K562 (cell line): ENCODE results near the gene RUNX1. TPM values are rescaled to one million over a fixed set of nuclear protein-coding genes. Genes with fewer than 3 reads are reported as not detected.

Experiments
- AFF4 ChIP-seq: sonication (generic); formaldehyde crosslinking; IDR thresholded peaks from 2 replicates; pipeline ENCODE4 v1.8.0; 2023; ENCODE audit warnings: mild to moderate bottlenecking, missing genetic modification reagents
- ARNT ChIP-seq, 2 experiments: fragments of 450-650 bp; IDR thresholded peaks; 2 replicates each; pipeline ENCODE4 v1.6.1; 2016; ENCODE audit warnings: mild to moderate bottlenecking in 1 of 2
- ATF1 ChIP-seq, 2 experiments: fragments of 450-650 bp in 1 of 2; IDR thresholded peaks; 2 replicates each; pipeline ENCODE4 v1.6.1; 2016; ENCODE audit warnings: missing compliant biosample characterization in 1 of 2, missing genetic modification characterization in 1 of 2
- CBX3 ChIP-seq, 2 experiments: IDR thresholded peaks; 1 replicate in 1 of 2; 2 replicates in 1 of 2; pipeline ENCODE4 v1.6.1; 2012; ENCODE audit warnings: inconsistent platforms in 2 of 2, low read length in 2 of 2, borderline replicate concordance in 1 of 2, control low read depth in 1 of 2
- DPF2 ChIP-seq: fragments of 450-650 bp; IDR thresholded peaks from 2 replicates; pipeline ENCODE4 v1.6.1; 2016
- GTF3C2 ChIP-seq: IDR thresholded peaks from 3 replicates; pipeline ENCODE4 v1.6.1; 2011; ENCODE audit warnings: borderline replicate concordance, mild to moderate bottlenecking, moderate library complexity; ENCODE audit not compliant: insufficient read length; ENCODE audit errors: extremely low read depth
- HNRNPL ChIP-seq: fragments of 200-400 bp; formaldehyde crosslinking; IDR thresholded peaks from 2 replicates; pipeline ENCODE4 v1.6.1; 2017; ENCODE audit warnings: low read depth, mild to moderate bottlenecking, low read length
- IRF9 ChIP-seq: fragments of 450-650 bp; IDR thresholded peaks from 2 replicates; pipeline ENCODE4 v1.6.1; 2016; ENCODE audit warnings: missing biosample characterization, missing genetic modification characterization
- LEF1 ChIP-seq: fragments of 450-650 bp; IDR thresholded peaks from 2 replicates; pipeline ENCODE4 v1.6.1; 2016; ENCODE audit warnings: mild to moderate bottlenecking
- MEF2D ChIP-seq: conservative IDR thresholded peaks from 2 replicates; pipeline ENCODE4 v1.6.1; 2016; ENCODE audit warnings: low read depth, missing genetic modification characterization, missing compliant biosample characterization
- NFYB ChIP-seq: IDR thresholded peaks from 2 replicates; pipeline ENCODE4 v1.6.1; 2011; ENCODE audit warnings: mild to moderate bottlenecking, moderate library complexity; ENCODE audit not compliant: insufficient read length; ENCODE audit errors: extremely low read depth
- RFX1 ChIP-seq: fragments of 450-650 bp; IDR thresholded peaks from 2 replicates; pipeline ENCODE4 v1.6.1; 2016; ENCODE audit warnings: mild to moderate bottlenecking, moderate library complexity
- SMAD2 ChIP-seq: fragments of 150-350 bp; IDR thresholded peaks from 2 replicates; pipeline ENCODE4 v1.6.1; 2014; ENCODE audit warnings: low read depth, mild to moderate bottlenecking, low read length
- SRSF9 ChIP-seq: fragments of 200-400 bp; formaldehyde crosslinking; IDR thresholded peaks from 2 replicates; pipeline ENCODE4 v1.6.1; 2017; ENCODE audit warnings: low read depth, low read length, borderline replicate concordance
- TOE1 ChIP-seq, 2 experiments: fragments of 450-650 bp in 1 of 2; sonication (generic) in 1 of 2; formaldehyde crosslinking in 1 of 2; IDR thresholded peaks; 2 replicates each; pipeline versions ENCODE4 v1.7.1 to v1.8.0; 2016 to 2022; ENCODE audit warnings: borderline replicate concordance in 2 of 2, mild to moderate bottlenecking in 2 of 2, antibody characterized with exemption in 1 of 2, inconsistent platforms in 1 of 2, low read depth in 1 of 2, missing genetic modification reagents in 1 of 2, moderate library complexity in 1 of 2
- ZEB2 ChIP-seq: fragments of 450-650 bp; IDR thresholded peaks from 2 replicates; pipeline ENCODE4 v1.6.1; 2016
- ZNF174 ChIP-seq: fragments of 250-450 bp; sonication (Bioruptor Pico); IDR thresholded peaks from 2 replicates; pipeline ENCODE4 v1.4.0; 2020; ENCODE audit warnings: mild to moderate bottlenecking
- ZNF232 ChIP-seq: sonication (generic); formaldehyde crosslinking; IDR thresholded peaks from 2 replicates; pipeline ENCODE4 v1.8.0; 2022; ENCODE audit warnings: mild to moderate bottlenecking, missing genetic modification reagents
- ZNF274 ChIP-seq: IDR thresholded peaks from 2 replicates; pipeline ENCODE4 v1.6.1; 2011; ENCODE audit warnings: low read depth, mild to moderate bottlenecking, low read length, moderate library complexity, borderline replicate concordance
- ZNF354B ChIP-seq: fragments of 250-450 bp; sonication (Bioruptor Pico); IDR thresholded peaks from 2 replicates; pipeline ENCODE4 v1.4.0; 2020
- ZNF41 ChIP-seq: fragments of 250-450 bp; sonication (Bioruptor Pico); conservative IDR thresholded peaks from 2 replicates; pipeline ENCODE4 v1.4.0; 2020; ENCODE audit warnings: mild to moderate bottlenecking
- polyA plus RNA-seq, 8 experiments: library from polyadenylated mRNA; depleted of rRNA in 4 of 8; stranded (reverse) in 5 of 8; unstranded in 3 of 8; fragments of >200 nt; fragmentation: Nextera tagmentation in 2 of 8; fragmentation: Illumina TruSeq in 1 of 8; extraction: Ambion mirVana in 2 of 8; extraction: Trizol in 1 of 8; gene quantifications; 2 replicates each; pipeline versions ENCODE4 v1.2.1 to v1.2.3, GENCODE V29; 2011 to 2014; ENCODE audit warnings: inconsistent platforms in 1 of 8, missing spikeins in 1 of 8
- total RNA-seq, 7 experiments: library from RNA; depleted of rRNA in 6 of 7; stranded (reverse); fragments of >200 nt in 6 of 7; fragmentation: Illumina TruSeq in 2 of 7; extraction: Trizol in 2 of 7; gene quantifications; 2 replicates each; pipeline versions ENCODE4 v1.2.1 to v1.2.3, GENCODE V29; 2011 to 2021; ENCODE audit warnings: low replicate concordance in 1 of 7

RUNX1 gene
- total and polyA plus RNA-seq, 9 of the 15 experiments (the other 6 are each of a cell fraction or from before 2014, with no cell fraction given): 2.2 to 68.6 (median 17.8) TPM

- TF ChIP-seq GTF3C2 (no peak), TOE1 (IDR thresholded peaks at IDR 0.05; ENCODE audit: borderline replicate concordance) (peak; percentile 92), TOE1 (CRISPR knock-in tag; IDR thresholded peaks at IDR 0.05; ENCODE audit: borderline replicate concordance, low read depth) (no peak), ARNT (IDR thresholded peaks at IDR 0.05) (no peak), RFX1 (no peak), CBX3 (IDR thresholded peaks at IDR 0.05; ENCODE audit: borderline replicate concordance in 1 of 2, low read length in 2 of 2) (no peak), ZNF41 (no peak), ZEB2 (no peak), MEF2D (tag) (no peak), ZNF174 (CRISPR knock-in tag) (no peak), HNRNPL (no peak), NFYB (peak; percentile 74), LEF1 (0 out of 2 replicates have a peak, but pooled peaks have one; percentile 16), IRF9 (no peak), AFF4 (CRISPR knock-in tag) (no peak), DPF2 (no peak), SRSF9 (no peak), ZNF232 (CRISPR knock-in tag) (no peak), SMAD2 (no peak), ATF1 (CRISPR knock-in tag; IDR thresholded peaks at IDR 0.05) (no peak), ATF1 (tag; IDR thresholded peaks at IDR 0.05) (peak; percentile 59), ZNF354B (CRISPR knock-in tag) (no peak), ZNF274 (no peak)
Measured at GRCh38 chr21:35048706-35049617, at the start of gene RUNX1 (continued).
